B cell (primary cell): ENCODE measurements around the gene PABPN1.

Experiments
- EZH2 ChIP-seq: IDR thresholded peaks from 2 replicates; pipeline ENCODE4 v1.6.1; 2012; ENCODE audit warnings: borderline replicate concordance, low read depth, mild to moderate bottlenecking, moderate library complexity, low read length; ENCODE audit not compliant: insufficient read depth, poor library complexity, severe bottlenecking
- TF ChIP-seq, protein P1 (sequence below): fragments of 200-600 bp; IDR thresholded peaks from one replicate; pipeline ENCODE4 v1.8.0; 2022; ENCODE audit warnings: antibody characterized with exemption, mild to moderate bottlenecking

- TF ChIP-seq EZH2, result no peak
- TF ChIP-seq, protein P1, sequence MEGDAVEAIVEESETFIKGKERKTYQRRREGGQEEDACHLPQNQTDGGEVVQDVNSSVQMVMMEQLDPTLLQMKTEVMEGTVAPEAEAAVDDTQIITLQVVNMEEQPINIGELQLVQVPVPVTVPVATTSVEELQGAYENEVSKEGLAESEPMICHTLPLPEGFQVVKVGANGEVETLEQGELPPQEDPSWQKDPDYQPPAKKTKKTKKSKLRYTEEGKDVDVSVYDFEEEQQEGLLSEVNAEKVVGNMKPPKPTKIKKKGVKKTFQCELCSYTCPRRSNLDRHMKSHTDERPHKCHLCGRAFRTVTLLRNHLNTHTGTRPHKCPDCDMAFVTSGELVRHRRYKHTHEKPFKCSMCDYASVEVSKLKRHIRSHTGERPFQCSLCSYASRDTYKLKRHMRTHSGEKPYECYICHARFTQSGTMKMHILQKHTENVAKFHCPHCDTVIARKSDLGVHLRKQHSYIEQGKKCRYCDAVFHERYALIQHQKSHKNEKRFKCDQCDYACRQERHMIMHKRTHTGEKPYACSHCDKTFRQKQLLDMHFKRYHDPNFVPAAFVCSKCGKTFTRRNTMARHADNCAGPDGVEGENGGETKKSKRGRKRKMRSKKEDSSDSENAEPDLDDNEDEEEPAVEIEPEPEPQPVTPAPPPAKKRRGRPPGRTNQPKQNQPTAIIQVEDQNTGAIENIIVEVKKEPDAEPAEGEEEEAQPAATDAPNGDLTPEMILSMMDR, result no peak
Observed at GRCh38 chr14:23339506-23340268, 18.4 kb downstream of the PABPN1 start.
